CD14-positive monocyte (primary cell): ENCODE results near the gene GNLY. TPM values are rescaled to one million over a fixed set of nuclear protein-coding genes. Genes with fewer than 3 reads are reported as not detected.
"Not testable (repeated sequence)": the region's sequence is repeated elsewhere in the genome, so short reads cannot be mapped to it uniquely, and the experiment has no call there.

Experiments
- DNase-seq, 3 donors: peaks; one replicate each; pipeline ENCODE4 v3.0.0-alpha.2; 2011 to 2022
- H2AFZ ChIP-seq: 2 replicates; pipeline ENCODE4 v1.6.0; 2012; ENCODE audit warnings: mild to moderate bottlenecking, low read depth, low read length, inconsistent platforms; ENCODE audit not compliant: insufficient read depth, poor library complexity, severe bottlenecking
- H3K27ac ChIP-seq, 2 donors: 1 replicate in 1 of 2; 2 replicates in 1 of 2; pipeline ENCODE4 v1.5.1; 2012 to 2013; ENCODE audit warnings: low read length in 2 of 2, control low read depth in 1 of 2, inconsistent platforms in 1 of 2, low read depth in 1 of 2, mild to moderate bottlenecking in 1 of 2
- H3K27me3 ChIP-seq, 2 donors: one replicate each; pipeline versions ENCODE4 v1.6.0 to v1.6.1; 2011 to 2013; ENCODE audit warnings: low read length in 2 of 2; ENCODE audit not compliant: control insufficient read depth in 2 of 2, insufficient read depth in 2 of 2
- H3K36me3 ChIP-seq, 2 donors: replicated peaks in 1 of 2; 1 replicate in 1 of 2; 2 replicates in 1 of 2; pipeline versions ENCODE4 v1.5.1 to v1.6.1; 2012 to 2013; ENCODE audit warnings: low read length in 2 of 2, control low read depth in 1 of 2, inconsistent platforms in 1 of 2, mild to moderate bottlenecking in 1 of 2; ENCODE audit not compliant: insufficient read depth in 2 of 2, control insufficient read depth in 1 of 2
- H3K4me1 ChIP-seq, 2 donors: 1 replicate in 1 of 2; 2 replicates in 1 of 2; pipeline versions ENCODE4 v1.5.1 to v1.6.1; 2012 to 2013; ENCODE audit warnings: low read length in 2 of 2, control low read depth in 1 of 2, inconsistent platforms in 1 of 2, mild to moderate bottlenecking in 1 of 2, moderate library complexity in 1 of 2; ENCODE audit not compliant: insufficient read depth in 2 of 2, control insufficient read depth in 1 of 2
- H3K4me2 ChIP-seq: replicated peaks from 2 replicates; pipeline ENCODE3; 2012; ENCODE audit warnings: low read length, moderate library complexity, mild to moderate bottlenecking; ENCODE audit not compliant: poor library complexity, severe bottlenecking; ENCODE audit errors: extremely low read depth
- H3K4me3 ChIP-seq, 3 experiments: fragments of 200-600 bp in 1 of 3; sonication (generic) in 1 of 3; replicated peaks in 1 of 3; 1 replicate in 2 of 3; 2 replicates in 1 of 3; pipeline ENCODE4 v1.5.1; 2011 to 2013; ENCODE audit warnings: low read length in 3 of 3, mild to moderate bottlenecking in 3 of 3, control low read depth in 2 of 3, low read depth in 2 of 3, inconsistent platforms in 1 of 3, moderate library complexity in 1 of 3
- H3K79me2 ChIP-seq: 2 replicates; pipeline ENCODE4 v1.6.0; 2012; ENCODE audit warnings: mild to moderate bottlenecking, control low read depth, inconsistent platforms, low read length, moderate library complexity; ENCODE audit not compliant: insufficient read depth
- H3K9ac ChIP-seq: 2 replicates; pipeline ENCODE4 v1.6.0; 2017; ENCODE audit warnings: low read length, mild to moderate bottlenecking; ENCODE audit not compliant: insufficient read depth, poor library complexity, severe bottlenecking
- H3K9me3 ChIP-seq, 2 donors: replicated peaks in 1 of 2; 1 replicate in 1 of 2; 2 replicates in 1 of 2; pipeline versions ENCODE4 v1.5.1 to v1.6.1; 2012 to 2013; ENCODE audit warnings: low read length in 2 of 2, control low read depth in 1 of 2; ENCODE audit not compliant: control insufficient read depth in 1 of 2, insufficient read depth in 1 of 2
- H4K20me1 ChIP-seq: 2 replicates; pipeline ENCODE4 v1.6.0; 2012; ENCODE audit warnings: mild to moderate bottlenecking, low read length, control low read depth, moderate library complexity; ENCODE audit not compliant: insufficient read depth
- H3K27ac Mint-ChIP-seq, 7 donors: one replicate each; pipeline ENCODE4 v1.8.0; 2020; ENCODE audit warnings: mild to moderate bottlenecking in 7 of 7, mixed read lengths in 7 of 7, moderate library complexity in 6 of 7, inconsistent platforms in 2 of 7
- H3K27me3 Mint-ChIP-seq, 3 donors: one replicate each; pipeline ENCODE4 v1.8.0; 2021 to 2022; ENCODE audit warnings: low read depth in 3 of 3, mild to moderate bottlenecking in 3 of 3, mixed read lengths in 3 of 3, moderate library complexity in 3 of 3, inconsistent platforms in 1 of 3
- H3K36me3 Mint-ChIP-seq, 2 donors: one replicate each; pipeline ENCODE4 v1.8.0; 2020; ENCODE audit warnings: mixed read lengths in 2 of 2, inconsistent platforms in 1 of 2, mild to moderate bottlenecking in 1 of 2
- H3K4me1 Mint-ChIP-seq: one replicate; pipeline ENCODE4 v1.8.0; 2020; ENCODE audit warnings: mild to moderate bottlenecking, mixed read lengths
- H3K4me3 Mint-ChIP-seq, 2 donors: one replicate each; pipeline ENCODE4 v1.8.0; 2020; ENCODE audit warnings: mild to moderate bottlenecking in 2 of 2, mixed read lengths in 2 of 2, moderate library complexity in 1 of 2
- H3K9me3 Mint-ChIP-seq, 7 donors: one replicate each; pipeline ENCODE4 v1.8.0; 2020 to 2022; ENCODE audit warnings: mixed read lengths in 7 of 7, mild to moderate bottlenecking in 6 of 7, moderate library complexity in 6 of 7, inconsistent platforms in 2 of 7
- WGBS: methylation state at CpG from one replicate; pipeline ENCODE4 v1.1.5; 2013; ENCODE audit warnings: missing lambda C conversion rate; ENCODE audit not compliant: insufficient coverage; 5-methylcytosine and 5-hydroxymethylcytosine counted together
- intact Hi-C, 2 donors: fragments of 100-400 bp; cut with micrococcal nuclease; formaldehyde crosslinking; loops; one replicate each; pipeline versions ENCODE4 v1.15.0 to v1.15.1; 2023
- polyA plus RNA-seq, 3 donors: library from polyadenylated mRNA; depleted of rRNA in 1 of 3; unstranded in 2 of 3; stranded (reverse) in 1 of 3; fragments of 300-500 nt in 2 of 3; fragments of >200 nt in 1 of 3; fragmentation: Illumina TruSeq in 2 of 3; gene quantifications; 1 replicate in 2 of 3; 2 replicates in 1 of 3; pipeline ENCODE4 v1.2.3, GENCODE V29; 2012 to 2021
- TF ChIP-seq, protein P1 (sequence below): fragments of 200-600 bp; IDR thresholded peaks from one replicate; pipeline ENCODE4 v1.8.0; 2022; ENCODE audit warnings: antibody characterized with exemption, mild to moderate bottlenecking

The GNLY gene
- polyA plus RNA-seq, 3 donors, result 4.6 to 13.2 (median 11.1) TPM

DNA sequence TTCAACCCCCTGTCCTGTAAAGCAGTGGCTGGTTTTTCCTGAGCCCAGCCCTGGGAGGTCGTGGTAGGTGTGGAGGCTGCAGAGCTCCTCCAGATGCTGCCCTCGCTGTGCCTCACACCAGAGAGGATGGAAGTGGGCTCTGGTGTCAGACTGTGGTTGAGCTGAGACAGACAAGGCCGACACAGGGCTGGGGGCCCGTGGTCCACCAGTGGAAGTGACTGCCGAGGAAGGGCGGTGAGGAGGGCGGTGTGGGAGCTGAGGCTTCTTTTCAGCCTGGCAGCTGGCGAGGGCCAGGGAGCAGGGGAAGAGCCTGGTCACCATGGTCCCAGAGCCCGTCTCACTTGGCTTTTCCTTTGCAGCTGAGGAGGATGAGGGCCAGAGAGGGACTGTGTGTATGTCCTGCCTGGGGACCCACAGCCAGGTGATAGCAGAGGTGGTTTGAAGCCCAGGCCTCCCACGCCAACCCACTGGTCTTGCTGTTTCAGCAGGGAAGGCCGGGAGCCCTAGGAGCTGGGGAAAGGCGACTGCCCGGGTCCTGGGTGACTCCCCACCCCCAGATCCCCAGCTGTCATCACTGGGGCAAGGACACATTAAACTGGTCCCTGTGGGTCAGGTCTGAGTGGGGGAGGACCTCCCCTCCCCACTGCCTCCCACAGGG, 34.7 kb upstream of the GNLY start:
- Mint-ChIP-seq H3K4me3 (no peak overlapping the region), H3K9me3 (peaks cover 0 to 2% (median 0%) of the 10 kb centered on the region in 7 donors), H3K27ac (peak overlapping the region in 1 of 7 donors; percentile 1), H3K4me1 (peaks cover 7% of the 10 kb centered on the region), H3K36me3 (peaks cover 35 to 52% of the 10 kb centered on the region in 2 donors), H3K27me3 (no peaks in the 10 kb centered on the region)
- no peak overlapping the region for H3K27ac ChIP-seq
- peaks cover 21 to 27% of the 10 kb centered on the region in 2 donors for H3K36me3 ChIP-seq
- TF ChIP-seq, protein P1, sequence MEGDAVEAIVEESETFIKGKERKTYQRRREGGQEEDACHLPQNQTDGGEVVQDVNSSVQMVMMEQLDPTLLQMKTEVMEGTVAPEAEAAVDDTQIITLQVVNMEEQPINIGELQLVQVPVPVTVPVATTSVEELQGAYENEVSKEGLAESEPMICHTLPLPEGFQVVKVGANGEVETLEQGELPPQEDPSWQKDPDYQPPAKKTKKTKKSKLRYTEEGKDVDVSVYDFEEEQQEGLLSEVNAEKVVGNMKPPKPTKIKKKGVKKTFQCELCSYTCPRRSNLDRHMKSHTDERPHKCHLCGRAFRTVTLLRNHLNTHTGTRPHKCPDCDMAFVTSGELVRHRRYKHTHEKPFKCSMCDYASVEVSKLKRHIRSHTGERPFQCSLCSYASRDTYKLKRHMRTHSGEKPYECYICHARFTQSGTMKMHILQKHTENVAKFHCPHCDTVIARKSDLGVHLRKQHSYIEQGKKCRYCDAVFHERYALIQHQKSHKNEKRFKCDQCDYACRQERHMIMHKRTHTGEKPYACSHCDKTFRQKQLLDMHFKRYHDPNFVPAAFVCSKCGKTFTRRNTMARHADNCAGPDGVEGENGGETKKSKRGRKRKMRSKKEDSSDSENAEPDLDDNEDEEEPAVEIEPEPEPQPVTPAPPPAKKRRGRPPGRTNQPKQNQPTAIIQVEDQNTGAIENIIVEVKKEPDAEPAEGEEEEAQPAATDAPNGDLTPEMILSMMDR, result no peak
- H3K9me3 ChIP-seq, result no peaks in the 10 kb centered on the region
- no peaks in the 10 kb centered on the region for H3K27me3 ChIP-seq
- H2AFZ ChIP-seq, result no peak overlapping the region
- peaks cover 0 to 5% of the 10 kb centered on the region in 2 donors for H3K4me1 ChIP-seq
- intact Hi-C loops, result no loop called here
- no peaks in the 10 kb centered on the region for H3K79me2 ChIP-seq
- H3K4me3 ChIP-seq, result no peak overlapping the region
- H3K9ac ChIP-seq, result no peak overlapping the region
- WGBS, result 53% methylated on average over 8 of the region's 13 CpGs
- H4K20me1 ChIP-seq, result no peaks in the 10 kb centered on the region
- no peak overlapping the region for H3K4me2 ChIP-seq
- DNase-seq, result no peak

DNA sequence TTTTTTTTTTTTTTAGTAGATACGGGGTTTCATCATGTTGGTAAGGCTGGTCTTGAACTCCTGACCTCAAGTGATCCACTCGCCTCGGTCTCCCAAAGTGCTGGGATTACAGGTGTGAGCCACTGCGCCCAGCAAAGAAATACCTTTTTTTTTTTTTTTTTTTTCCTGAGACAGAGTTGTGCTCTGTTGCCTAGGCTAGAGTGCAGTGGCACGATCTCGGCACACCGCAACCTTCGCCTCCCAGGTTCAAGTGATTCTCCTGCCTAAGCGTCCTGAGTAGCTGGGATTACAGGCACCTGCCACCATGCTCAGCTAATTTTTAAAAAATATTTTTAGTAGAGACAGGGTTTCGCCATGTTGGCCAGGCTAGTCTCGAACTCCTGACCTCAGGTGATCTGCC, 33.9 kb upstream of the GNLY start:
- H3K27me3 Mint-ChIP-seq, H3K27me3 ChIP-seq, H3K27ac Mint-ChIP-seq, H3K4me3 ChIP-seq, H3K79me2 ChIP-seq, H3K4me1 Mint-ChIP-seq, H3K4me2 ChIP-seq, H2AFZ ChIP-seq, H3K4me1 ChIP-seq, intact Hi-C loops, H3K4me3 Mint-ChIP-seq, H4K20me1 ChIP-seq, DNase-seq, H3K27ac ChIP-seq, H3K9me3 ChIP-seq, H3K9me3 Mint-ChIP-seq, H3K9ac ChIP-seq: not testable (repeated sequence)
- H3K36me3 ChIP-seq, result peaks cover 21 to 27% of the 10 kb centered on the region in 2 donors
- peaks cover 32 to 45% of the 10 kb centered on the region in 2 donors for H3K36me3 Mint-ChIP-seq
- 100% methylated on average over 5 of the region's 11 CpGs for WGBS
